Measurements from ENCODE around the gene MERTK.
"Not testable (repeated sequence)": the region's sequence is repeated elsewhere in the genome, so short reads cannot be mapped to it uniquely, and the experiment has no call there.

Gene MERTK

GRCh38 chr2:112048236-112048592 lies 149.8 kb downstream of the MERTK start:
- DNase-seq, result no peak

DNA sequence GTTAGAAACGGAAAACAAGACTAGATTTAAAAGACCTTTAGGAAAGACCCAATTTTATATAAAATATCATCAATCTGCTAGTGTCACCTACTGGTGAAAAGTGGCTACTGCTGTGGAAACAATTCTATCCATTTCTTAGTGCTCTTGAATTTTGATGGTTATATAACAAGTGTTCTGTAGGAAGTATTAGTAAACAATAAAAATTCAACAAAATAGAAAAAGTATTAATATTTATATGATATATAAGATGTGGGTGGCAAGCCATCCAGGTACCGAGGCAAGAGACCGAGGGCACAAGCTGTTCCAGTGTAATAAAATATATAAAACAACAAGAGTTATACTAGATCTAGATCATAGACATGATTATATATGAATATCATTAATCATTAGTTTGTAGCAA lies 150.5 kb downstream of the MERTK start:
- DNase-seq, result peak in 1 of 2 donors; percentile 86

DNA sequence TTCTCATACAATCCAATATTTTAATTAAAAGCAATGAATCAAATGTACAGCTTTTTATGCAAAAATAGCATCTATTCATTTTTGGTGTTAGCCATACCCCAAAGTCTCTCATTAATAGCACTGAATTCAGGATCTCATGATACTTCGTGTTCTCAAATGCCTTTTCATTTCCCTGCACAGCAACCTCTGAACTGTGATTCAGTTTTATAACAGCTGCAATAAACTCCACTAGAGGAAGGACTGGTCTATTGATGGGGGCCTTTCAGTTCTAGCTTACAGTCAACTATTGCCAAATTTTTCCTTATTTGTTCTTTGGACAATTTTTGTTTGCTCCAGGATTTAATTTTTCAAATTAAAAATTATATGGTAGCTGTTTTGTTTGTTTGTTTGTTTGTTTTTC lies 151.9 kb downstream of the MERTK start:
- no peak for DNase-seq

- DNase-seq, result peak; percentile 96 to 100
These were observed 155.8 kb downstream of the MERTK start for GRCh38 chr2:112053917-112054846.

- DNase-seq, result peak; percentile 95 to 99
These were observed 156.7 kb downstream of the MERTK start, which contains the start of gene TMEM87B for GRCh38 chr2:112054847-112055729. Gene TMEM87B (plus strand): TSS chr2:112055269. CDS start chr2:112055592, 323 bp downstream.

GRCh38 chr2:112055730-112056625 lies 157.6 kb downstream of the MERTK start:
- DNase-seq, result peak; percentile 51 to 53

- DNase-seq, result no peak
These were observed 158.2 kb downstream of the MERTK start for GRCh38 chr2:112056626-112056987.

DNA sequence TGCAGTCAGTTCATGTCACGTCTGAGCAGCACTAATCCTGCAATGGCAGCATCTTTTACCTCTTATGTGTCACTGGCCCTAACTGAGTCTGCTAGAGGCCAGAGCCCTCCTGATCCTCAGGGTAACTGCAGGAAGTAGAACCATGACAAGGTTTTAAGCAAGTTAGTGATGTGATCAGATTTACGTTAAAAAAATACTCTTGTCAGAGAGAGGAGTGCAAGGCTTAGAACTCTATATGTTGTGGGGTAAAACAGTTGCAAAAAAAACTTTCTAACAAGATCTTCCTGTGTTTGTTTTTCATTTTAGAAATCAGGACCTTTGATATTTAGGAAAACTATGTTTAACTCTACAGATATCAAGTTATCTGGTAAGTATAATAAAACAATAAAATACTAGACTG lies 161.3 kb downstream of the MERTK start:
- DNase-seq, result no peak

GRCh38 chr2:112061299-112061698 lies 162.9 kb downstream of the MERTK start:
- DNase-seq, result no peak

- no peak for DNase-seq
These were observed 163.4 kb downstream of the MERTK start for GRCh38 chr2:112061840-112062239.

DNA sequence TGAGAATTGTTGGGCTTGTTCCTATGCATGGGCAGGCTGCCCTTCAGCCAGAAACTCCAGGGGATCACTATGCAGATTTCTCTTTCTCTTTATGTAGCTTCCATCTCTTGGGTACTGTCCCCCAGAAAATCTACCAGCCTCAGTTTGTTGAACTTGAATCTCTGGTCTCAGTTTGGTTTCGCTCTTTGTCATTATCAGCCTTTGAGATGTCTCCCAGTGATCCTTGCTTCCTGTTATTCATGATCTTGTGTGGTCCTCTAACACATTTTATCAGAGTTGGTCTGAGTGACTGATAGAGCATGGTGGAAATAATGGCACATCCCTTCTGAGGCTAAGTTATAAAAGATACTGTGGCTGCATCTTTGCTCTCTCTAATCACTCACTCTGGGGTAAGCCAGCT lies 164.5 kb downstream of the MERTK start:
- no peak for DNase-seq

DNA sequence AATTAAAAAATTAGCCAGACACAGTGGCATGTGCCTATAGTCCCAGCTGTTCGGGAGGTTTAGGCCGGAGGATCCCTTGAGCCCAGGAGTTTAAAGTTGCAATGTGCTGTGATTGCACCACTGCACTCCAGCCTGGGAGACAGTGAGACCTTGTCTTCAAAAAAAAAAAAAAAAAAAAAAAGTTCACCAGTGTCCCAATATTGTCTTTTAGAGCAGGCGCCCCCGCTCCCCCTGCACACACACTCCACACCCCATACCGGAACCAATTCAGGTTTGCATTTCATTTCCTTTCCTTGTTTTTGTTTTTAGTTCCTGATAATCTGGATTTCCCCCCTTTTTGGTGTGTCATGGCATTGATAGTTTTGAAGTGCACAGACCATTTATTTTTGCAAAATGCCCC lies 167.1 kb downstream of the MERTK start:
- DNase-seq, result no peak

- DNase-seq, result no peak
These were observed 167.6 kb downstream of the MERTK start for GRCh38 chr2:112065966-112066365.

DNA sequence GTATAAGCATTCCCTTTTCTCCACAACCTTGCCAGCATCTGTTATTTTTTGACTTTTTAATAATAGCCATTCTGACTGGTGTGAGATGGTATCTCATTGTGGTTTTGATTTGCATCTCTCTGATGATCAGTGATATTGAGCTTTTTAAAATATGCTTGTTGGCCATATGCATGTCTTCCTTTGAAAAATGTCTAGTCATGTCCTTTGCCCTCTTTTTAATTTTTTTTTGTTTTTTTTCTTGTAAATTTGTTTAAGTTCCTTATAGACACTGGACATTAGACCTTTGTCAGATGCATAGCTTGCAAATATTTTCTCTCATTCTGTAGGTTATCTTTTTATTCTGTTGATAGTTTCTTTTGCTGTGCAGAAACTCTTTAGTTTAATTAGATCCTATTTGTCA lies 171.4 kb downstream of the MERTK start:
- not testable (repeated sequence) for DNase-seq

GRCh38 chr2:112073875-112074274 lies 175.5 kb downstream of the MERTK start:
- no peak for DNase-seq

DNA sequence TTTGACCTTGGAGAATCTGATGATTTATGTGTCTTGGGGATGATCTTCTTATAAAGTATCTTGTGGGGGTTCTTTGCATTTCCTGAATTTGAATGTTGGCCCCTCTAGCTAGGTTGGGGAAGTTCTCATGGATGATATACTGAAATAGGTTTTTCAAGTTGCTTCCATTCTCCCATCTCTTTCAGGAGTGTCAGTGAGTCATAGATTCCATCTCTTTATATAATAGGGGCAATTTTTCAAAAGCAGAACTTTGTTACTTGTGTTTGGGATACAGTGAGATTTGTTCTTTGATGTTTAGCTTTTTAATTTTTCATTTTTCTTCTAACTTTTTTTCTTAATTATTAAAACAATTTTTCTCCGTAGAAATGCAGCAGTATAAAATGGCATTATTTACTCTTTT lies 176.1 kb downstream of the MERTK start:
- DNase-seq, result no peak

- no peak for DNase-seq
These were observed 177.3 kb downstream of the MERTK start for GRCh38 chr2:112075490-112076260.

DNA sequence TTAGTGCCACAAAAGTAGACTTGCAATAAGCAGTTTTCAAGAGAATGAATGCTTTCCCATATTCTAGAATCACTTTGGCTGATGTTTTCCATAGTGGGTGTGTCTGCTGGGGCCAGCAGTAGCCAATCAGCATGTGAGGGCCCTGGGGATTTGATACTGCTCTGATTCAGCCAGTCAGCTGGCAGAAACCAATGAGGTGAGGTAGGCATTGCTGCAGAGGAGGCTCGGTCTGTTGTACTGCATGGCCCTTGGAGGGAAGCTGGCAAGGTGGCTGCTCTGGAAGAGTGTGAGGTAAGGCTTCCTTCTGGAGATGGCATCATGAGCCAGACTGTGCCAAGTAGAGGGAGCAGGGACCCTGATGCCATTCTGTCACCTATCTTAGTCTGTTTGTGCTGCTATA lies 179.4 kb downstream of the MERTK start:
- DNase-seq, result no peak

Measured in hippocampal formation (tissue), 2 donors.